K562 (cell line): ENCODE measurements around the gene SECISBP2. TPM values are rescaled to one million over a fixed set of nuclear protein-coding genes. Genes with fewer than 3 reads are reported as not detected.

Experiments
- ATAC-seq: fragments of 200-7000 bp; cut with Tn5 transposase; 3 replicates; pipeline ENCODE4 v1.9.1; 2020; ENCODE audit warnings: moderate library complexity
- BruUV-seq: library from RNA; stranded (reverse); fragments of 400-500 nt; replicated peaks from 2 replicates; lab custom pipeline; 2021; lab: Mats Ljungman, UMichigan
- CTCF ChIA-PET: fragments of 300-600 bp; formaldehyde crosslinking; extraction: SDS; loops from one replicate; lab custom pipeline; 2021; ENCODE audit warnings: low intra/inter-chr PET ratio; lab: Yijun Ruan, JAX
- POLR2A ChIA-PET: fragments of 300-600, 350-650 bp; sonication (Branson Sonifier 250); formaldehyde crosslinking; extraction: SDS; loops from one replicate; lab custom pipeline; 2021; ENCODE audit warnings: antibody characterized with exemption, inconsistent platforms; lab: Yijun Ruan, JAX
- DNase-seq, 4 experiments: peaks; one replicate each; pipeline versions ENCODE4 v3.0.0 to v3.0.0-alpha.2; 2011 to 2018; ENCODE audit warnings: low spot score in 3 of 4, mixed read lengths in 3 of 4; ENCODE audit errors: extremely low read depth in 1 of 4
- FAIRE-seq: peaks from 2 replicates; lab custom pipeline; 2011; peaks lifted over from hg19 to GRCh38; lab: Jason Lieb, UNC
- H2AFZ ChIP-seq: 2 replicates; pipeline ENCODE4 v1.6.0; 2011; ENCODE audit warnings: low read depth, low read length, control low read depth, inconsistent platforms
- H3K27ac ChIP-seq: fragments of 200-600 bp; 3 replicates; pipeline ENCODE4 v1.8.0; 2011; ENCODE audit warnings: low read depth, mild to moderate bottlenecking, control low read depth, inconsistent platforms, low read length, moderate library complexity, mixed read lengths; ENCODE audit errors: extremely low read depth
- H3K27me3 ChIP-seq, 2 experiments: fragments of 300-600 bp in 1 of 2; 2 replicates in 1 of 2; 3 replicates in 1 of 2; pipeline versions ENCODE4 v1.6.0 to v1.8.0; 2011; ENCODE audit warnings: inconsistent platforms in 2 of 2, low read length in 2 of 2, mild to moderate bottlenecking in 1 of 2, mixed read lengths in 1 of 2, moderate library complexity in 1 of 2; ENCODE audit not compliant: control insufficient read depth in 2 of 2, insufficient read depth in 2 of 2
- H3K36me3 ChIP-seq: fragments of 300-600 bp; 3 replicates; pipeline ENCODE4 v1.8.0; 2011; ENCODE audit warnings: mild to moderate bottlenecking, low read length, inconsistent platforms; ENCODE audit not compliant: control insufficient read depth, insufficient read depth
- H3K4me1 ChIP-seq, 2 experiments: fragments of 200-600 bp in 1 of 2; replicated peaks in 1 of 2; 2 replicates in 1 of 2; 3 replicates in 1 of 2; pipeline versions ENCODE4 v1.5.1 to v1.8.0; 2011; ENCODE audit warnings: inconsistent platforms in 2 of 2, low read length in 2 of 2, mild to moderate bottlenecking in 1 of 2, mixed read lengths in 1 of 2, moderate library complexity in 1 of 2; ENCODE audit not compliant: control insufficient read depth in 2 of 2, insufficient read depth in 2 of 2
- H3K4me2 ChIP-seq: 2 replicates; pipeline ENCODE4 v1.6.1; 2011; ENCODE audit warnings: low read length, control low read depth, inconsistent platforms, mixed read lengths; ENCODE audit not compliant: insufficient read depth
- H3K4me3 ChIP-seq: fragments of 200-600 bp; sonication (generic), shearing (Covaris generic); 2 replicates; pipeline ENCODE4 v1.5.1; 2016; ENCODE audit warnings: control low read depth, inconsistent platforms
- H3K79me2 ChIP-seq: fragments of 200-600 bp; 3 replicates; pipeline ENCODE4 v1.8.0; 2011; ENCODE audit warnings: low read length, inconsistent platforms; ENCODE audit not compliant: control insufficient read depth, insufficient read depth
- H3K9ac ChIP-seq, 2 experiments: 2 replicates each; pipeline versions ENCODE4 v1.6.0 to v1.6.1; 2011; ENCODE audit warnings: low read depth in 2 of 2, low read length in 2 of 2, control low read depth in 1 of 2, inconsistent platforms in 1 of 2, mild to moderate bottlenecking in 1 of 2, mixed read lengths in 1 of 2; ENCODE audit not compliant: insufficient read depth in 1 of 2
- H3K9me1 ChIP-seq: one replicate; pipeline ENCODE4 v1.6.0; 2011; ENCODE audit warnings: inconsistent platforms, mild to moderate bottlenecking, low read length, moderate library complexity; ENCODE audit not compliant: control insufficient read depth, insufficient read depth
- H3K9me3 ChIP-seq: replicated peaks from 2 replicates; pipeline ENCODE4 v1.5.1; 2011; ENCODE audit warnings: low read depth, low read length, inconsistent platforms; ENCODE audit not compliant: control insufficient read depth, insufficient read depth
- H4K20me1 ChIP-seq: replicated peaks from 2 replicates; pipeline ENCODE4 v1.6.1; 2011; ENCODE audit warnings: low read length, inconsistent platforms, mixed read lengths; ENCODE audit not compliant: control insufficient read depth, insufficient read depth
- CBX2 ChIP-seq: fragments of 200-600 bp; sonication (generic); IDR thresholded peaks from one replicate; pipeline ENCODE4 v1.6.1; 2012; ENCODE audit warnings: mild to moderate bottlenecking, low read length, inconsistent platforms; ENCODE audit not compliant: insufficient read depth, poor library complexity, severe bottlenecking
- CREBBP ChIP-seq: IDR thresholded peaks from one replicate; pipeline ENCODE4 v1.6.1; 2012; ENCODE audit warnings: low read depth, mild to moderate bottlenecking, control low read depth, inconsistent platforms, low read length
- ETV1 ChIP-seq: fragments of 450-650 bp; conservative IDR thresholded peaks from 2 replicates; pipeline ENCODE4 v1.6.1; 2016; ENCODE audit warnings: missing genetic modification characterization, control low read depth, low read depth, missing compliant biosample characterization
- HEY1 ChIP-seq: fragments of 250-450 bp; sonication (Bioruptor Pico); IDR thresholded peaks from 2 replicates; pipeline ENCODE4 v1.5.0; 2020; ENCODE audit warnings: mild to moderate bottlenecking, moderate library complexity, borderline replicate concordance
- MXI1 ChIP-seq: IDR thresholded peaks from 2 replicates; pipeline ENCODE4 v1.6.1; 2011; ENCODE audit warnings: low read depth, mild to moderate bottlenecking, improper control_type of control experiment, low read length
- PHB2 ChIP-seq: fragments of 450-650 bp; IDR thresholded peaks from 2 replicates; pipeline ENCODE4 v1.6.1; 2017; ENCODE audit warnings: low read depth
- PURB ChIP-seq: sonication (generic); formaldehyde crosslinking; IDR thresholded peaks from 2 replicates; pipeline ENCODE4 v1.9.0; 2021; ENCODE audit warnings: low read depth, mild to moderate bottlenecking, missing genetic modification reagents
- SNRNP70 ChIP-seq: fragments of 200-400 bp; formaldehyde crosslinking; optimal IDR thresholded peaks from 2 replicates; pipeline ENCODE3; 2017; ENCODE audit warnings: low read depth, low read length
- STAT5B ChIP-seq: fragments of 250-450 bp; sonication (Bioruptor Pico); IDR thresholded peaks from 2 replicates; pipeline ENCODE4 v1.8.0; 2021; ENCODE audit warnings: mild to moderate bottlenecking, inconsistent platforms
- ZKSCAN3 ChIP-seq: fragments of 250-450 bp; sonication (Bioruptor Pico); IDR thresholded peaks from 2 replicates; pipeline ENCODE4 v1.4.0; 2020
- WGBS: fragments of 100-300 bp; shearing (Covaris generic); methylation state at CpG from one replicate; pipeline ENCODE4 v1.1.6; 2016; ENCODE audit warnings: low coverage, mixed read lengths; ENCODE audit not compliant: insufficient coverage; ENCODE audit errors: missing lambda C conversion rate; 5-methylcytosine and 5-hydroxymethylcytosine counted together
- in situ Hi-C: fragments of 300-500 bp; cut with MboI; formaldehyde crosslinking; loops from 4 replicates; pipeline ENCODE4 v1.15.0; 2018; ENCODE audit warnings: inconsistent platforms, mixed read lengths
- intact Hi-C: fragments of 100-400 bp; cut with micrococcal nuclease; formaldehyde crosslinking; loops from 2 replicates; pipeline ENCODE4 v1.14.2; 2022
- polyA plus RNA-seq, 8 experiments: library from polyadenylated mRNA; depleted of rRNA in 4 of 8; stranded (reverse) in 5 of 8; unstranded in 3 of 8; fragments of >200 nt; fragmentation: Nextera tagmentation in 2 of 8; fragmentation: Illumina TruSeq in 1 of 8; extraction: Ambion mirVana in 2 of 8; extraction: Trizol in 1 of 8; gene quantifications; 2 replicates each; pipeline versions ENCODE4 v1.2.1 to v1.2.3, GENCODE V29; 2011 to 2014; ENCODE audit warnings: inconsistent platforms in 1 of 8, missing spikeins in 1 of 8
- total RNA-seq, 7 experiments: library from RNA; depleted of rRNA in 6 of 7; stranded (reverse); fragments of >200 nt in 6 of 7; fragmentation: Illumina TruSeq in 2 of 7; extraction: Trizol in 2 of 7; gene quantifications; 2 replicates each; pipeline versions ENCODE4 v1.2.1 to v1.2.3, GENCODE V29; 2011 to 2021; ENCODE audit warnings: low replicate concordance in 1 of 7

Gene SECISBP2
- total and polyA plus RNA-seq, 9 of the 15 experiments (the other 6 are each of a cell fraction or from before 2014, with no cell fraction given): 3.2 to 41.6 (median 26.1) TPM

- no TSS peak for BruUV-seq
- no peaks in the 10 kb centered on the region for H3K79me2 ChIP-seq
Observed at GRCh38 chr9:89368550-89368949, 50.2 kb downstream of the SECISBP2 start.

GRCh38 chr9:89368978-89369377 lies 50.7 kb downstream of the SECISBP2 start:
- 11% methylated on average over 7 of the region's 8 CpGs for WGBS
- Histone ChIP-seq H3K4me3 (no peak overlapping the region), H3K79me2 (no peaks in the 10 kb centered on the region), H3K9ac (no peak overlapping the region), H3K36me3 (no peaks in the 10 kb centered on the region), H4K20me1 (no peaks in the 10 kb centered on the region), H3K9me1 (no peaks in the 10 kb centered on the region), H3K27ac (no peak overlapping the region), H2AFZ (no peak overlapping the region), H3K4me2 (no peak overlapping the region), H3K9me3 (no peaks in the 10 kb centered on the region), H3K27me3 (peaks cover 0 to 16% of the 10 kb centered on the region in 2 experiments; a peak in 1 of 5 replicates), H3K4me1 (no peaks in the 10 kb centered on the region; a peak in 1 of 5 replicates)
- BruUV-seq: no TSS peak
- intact Hi-C loops (no loop called here), in situ Hi-C loops (no loop called here)
- TF ChIP-seq HEY1 (no peak), SNRNP70 (no peak), PHB2 (no peak)
- DNase-seq: no peak
- no peak for ATAC-seq
- no peak for FAIRE-seq
- POLR2A ChIA-PET: no interaction called here
- CTCF ChIA-PET: no interaction called here

More at GRCh38 chr9:89368550-89368949, 50.2 kb downstream of the SECISBP2 start:
- Histone ChIP-seq H3K27ac (no peak overlapping the region), H3K4me3 (no peak overlapping the region), H3K9ac (no peak overlapping the region), H3K36me3 (no peaks in the 10 kb centered on the region), H3K9me1 (no peaks in the 10 kb centered on the region), H3K4me2 (no peak overlapping the region), H3K27me3 (peaks cover 0 to 16% of the 10 kb centered on the region in 2 experiments; a peak in 1 of 5 replicates), H4K20me1 (no peaks in the 10 kb centered on the region), H3K9me3 (no peaks in the 10 kb centered on the region), H3K4me1 (no peaks in the 10 kb centered on the region; a peak in 1 of 5 replicates), H2AFZ (no peak overlapping the region)
- WGBS: 3% methylated on average over 7 of the region's 7 CpGs
- FAIRE-seq (no peak), ATAC-seq (no peak), DNase-seq (no peak)
- in situ Hi-C loops (no loop called here), intact Hi-C loops (no loop called here)
- POLR2A ChIA-PET: no interaction called here
- CTCF ChIA-PET: no interaction called here
- no peak for TF ChIP-seq STAT5B (CRISPR knock-in tag)
- TF ChIP-seq MXI1: no peak
- no peak for TF ChIP-seq PURB (CRISPR knock-in tag)
- TF ChIP-seq CREBBP: no peak
- TF ChIP-seq ETV1 (tag): no peak
- no peak for TF ChIP-seq ZKSCAN3 (CRISPR knock-in tag)
- no peak for TF ChIP-seq CBX2
